H54 (cell line): ENCODE results near the gene GAL.
"Not testable (repeated sequence)": the region's sequence is repeated elsewhere in the genome, so short reads cannot be mapped to it uniquely, and the experiment has no call there.

Experiments
- DNase-seq: peaks from one replicate; pipeline ENCODE4 v3.0.0; 2011; ENCODE audit warnings: low spot score, mixed read lengths; ENCODE audit not compliant: insufficient read length
- FAIRE-seq: peaks from 3 replicates; lab custom pipeline; 2011; peaks lifted over from hg19 to GRCh38; lab: Jason Lieb, UNC
- POLR2A ChIP-seq: IDR thresholded peaks from 2 replicates; pipeline ENCODE4 v1.6.1; 2011; ENCODE audit warnings: low read depth, mild to moderate bottlenecking, low read length

The GAL gene, protein sequence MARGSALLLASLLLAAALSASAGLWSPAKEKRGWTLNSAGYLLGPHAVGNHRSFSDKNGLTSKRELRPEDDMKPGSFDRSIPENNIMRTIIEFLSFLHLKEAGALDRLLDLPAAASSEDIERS

DNA sequence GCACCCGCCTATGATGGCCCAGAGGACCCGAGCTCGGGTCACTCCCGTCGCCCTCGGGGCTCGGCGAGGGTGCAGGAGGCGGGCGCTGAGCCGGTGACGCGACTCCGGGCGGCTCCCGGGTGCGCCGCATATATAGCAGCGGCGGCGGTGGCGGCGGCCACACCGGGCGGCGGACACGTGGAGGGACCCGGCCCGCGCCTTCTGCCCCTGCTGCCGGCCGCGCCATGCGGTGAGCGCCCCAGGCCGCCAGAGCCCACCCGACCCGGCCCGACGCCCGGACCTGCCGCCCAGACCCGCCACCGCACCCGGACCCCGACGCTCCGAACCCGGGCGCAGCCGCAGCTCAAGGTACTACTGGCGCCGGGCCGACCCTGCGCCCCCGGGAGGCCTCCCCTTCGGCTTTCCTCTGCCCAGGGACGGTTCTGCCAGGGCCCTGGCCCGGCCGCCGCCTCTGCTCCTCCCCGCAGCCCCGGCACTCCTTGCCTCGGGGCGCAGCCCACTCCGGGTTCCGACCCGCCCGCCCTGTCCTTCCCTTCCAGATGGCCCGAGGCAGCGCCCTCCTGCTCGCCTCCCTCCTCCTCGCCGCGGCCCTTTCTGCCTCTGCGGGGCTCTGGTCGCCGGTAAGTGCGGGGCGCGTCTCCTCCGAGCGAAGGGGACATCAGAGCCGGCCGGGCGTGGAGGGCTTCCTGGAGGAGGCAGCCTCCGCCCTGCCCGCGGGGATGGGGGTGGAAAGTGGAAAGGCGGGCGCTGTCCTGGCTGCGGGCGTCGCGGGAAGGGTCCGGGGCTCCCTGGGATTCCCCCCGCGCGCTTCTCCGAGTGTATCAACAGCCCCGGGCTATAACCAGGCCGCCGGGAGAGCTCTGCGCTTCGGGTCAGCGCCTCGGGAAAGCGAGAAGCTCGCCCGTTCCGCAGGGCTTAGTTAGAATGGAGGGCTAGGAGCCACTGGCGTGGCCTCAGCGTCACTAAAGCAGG, at the start of gene GAL:
TSS of gene GAL (plus strand) at position 160 of the 972 bp plus-strand sequence. CDS start at position 540, 380 bp downstream.
- FAIRE-seq (no peak), DNase-seq (no peak)
- no peak for TF ChIP-seq POLR2A

GRCh38 chr11:68634606-68635005, 49.7 kb upstream of the GAL start:
- FAIRE-seq, DNase-seq: not testable (repeated sequence)

DNA sequence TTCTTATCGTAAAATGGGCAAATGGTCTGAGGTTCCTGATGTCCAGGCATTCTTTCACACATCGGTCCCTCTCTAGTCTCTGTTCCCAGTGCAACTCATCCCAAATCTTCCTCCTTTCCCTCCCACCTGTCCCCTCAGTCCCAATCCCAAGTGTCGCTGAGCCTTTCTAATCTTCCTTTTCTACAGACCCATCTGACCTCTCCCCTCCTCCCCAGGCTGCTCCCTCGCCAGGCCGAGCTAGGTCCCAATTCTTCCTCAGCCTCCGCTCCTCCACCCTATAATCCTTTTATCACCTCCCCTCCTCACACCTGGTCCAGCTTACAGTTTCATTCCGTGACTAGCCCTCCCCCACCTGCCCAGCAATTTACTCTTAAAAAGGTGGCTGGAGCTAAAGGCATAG, 49.2 kb upstream of the GAL start:
- not testable (repeated sequence) for DNase-seq, FAIRE-seq

- not testable (repeated sequence) for FAIRE-seq, DNase-seq
Measured at GRCh38 chr11:68635883-68636282, 48.5 kb upstream of the GAL start.

DNA sequence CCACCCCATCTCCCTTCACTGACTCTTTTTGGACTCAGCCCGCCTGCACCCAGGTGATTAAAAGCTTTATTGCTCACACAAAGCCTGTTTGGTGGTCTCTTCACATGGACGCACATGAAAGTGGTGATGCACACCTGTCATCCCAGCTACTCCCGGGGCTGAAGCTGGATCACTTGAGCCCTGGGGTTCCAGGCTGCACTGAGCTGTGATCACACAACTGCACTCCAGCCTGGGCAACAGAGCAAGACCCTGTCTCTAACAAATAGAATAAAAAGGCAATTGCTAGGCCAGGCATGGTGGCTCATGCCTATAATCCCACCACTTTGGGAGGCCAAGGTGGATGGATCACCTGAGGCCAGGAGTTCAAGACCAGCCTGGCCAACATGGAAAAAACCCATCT, 45.0 kb upstream of the GAL start:
- not testable (repeated sequence) for FAIRE-seq, DNase-seq

- no peak for TF ChIP-seq POLR2A
- FAIRE-seq, result no peak
- DNase-seq, result no peak
Measured at GRCh38 chr11:68641880-68642279, 42.5 kb upstream of the GAL start.

DNA sequence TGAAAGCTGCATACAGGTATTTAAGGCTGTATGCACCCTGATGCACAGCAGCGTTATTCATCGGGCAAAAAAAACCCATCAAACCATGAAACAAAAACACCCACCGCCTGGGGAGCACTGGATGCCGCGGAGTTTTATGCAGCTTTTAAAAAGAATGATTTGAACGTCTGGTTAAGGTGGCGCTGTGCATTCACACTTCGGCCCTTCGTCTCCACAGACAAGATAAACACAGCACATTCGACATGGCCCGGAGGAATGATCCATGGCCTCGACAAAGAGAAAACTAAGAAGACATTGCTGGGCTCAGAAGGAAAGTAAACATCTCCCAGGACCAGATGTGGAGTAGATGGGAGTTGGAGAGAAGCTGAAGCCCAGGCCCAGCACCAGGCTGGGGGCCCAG, 40.8 kb upstream of the GAL start:
- TF ChIP-seq POLR2A, result no peak
- FAIRE-seq (no peak), DNase-seq (no peak)

DNA sequence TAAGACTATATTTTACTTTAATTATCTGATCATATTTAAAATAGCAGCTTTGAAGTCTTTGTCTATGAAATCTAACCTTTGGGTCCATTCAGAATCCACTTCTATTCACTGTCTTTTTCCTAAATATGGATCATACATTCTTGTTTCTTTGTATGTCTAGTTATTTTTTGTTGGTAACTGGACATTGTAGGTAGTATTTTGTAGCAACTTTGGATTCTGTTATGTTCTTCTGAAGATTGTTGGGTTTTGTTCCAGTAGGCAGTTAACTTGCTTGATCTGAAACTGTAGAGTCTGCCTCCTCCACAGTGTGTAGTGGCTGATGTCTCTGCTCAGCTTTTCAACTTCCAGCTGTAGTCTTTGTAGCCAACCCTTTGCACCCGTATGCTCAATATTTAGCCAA, 37.5 kb upstream of the GAL start:
- no peak for TF ChIP-seq POLR2A
- DNase-seq (no peak), FAIRE-seq (no peak)

GRCh38 chr11:68649851-68650555, 34.3 kb upstream of the GAL start:
- FAIRE-seq, result no peak
- DNase-seq, result no peak
- no peak for TF ChIP-seq POLR2A

GRCh38 chr11:68650801-68651200, 33.5 kb upstream of the GAL start:
- FAIRE-seq (no peak), DNase-seq (no peak)
- TF ChIP-seq POLR2A, result no peak

- DNase-seq, result no peak
- no peak for FAIRE-seq
- TF ChIP-seq POLR2A, result no peak
Measured at GRCh38 chr11:68651208-68651984, 32.9 kb upstream of the GAL start.

DNA sequence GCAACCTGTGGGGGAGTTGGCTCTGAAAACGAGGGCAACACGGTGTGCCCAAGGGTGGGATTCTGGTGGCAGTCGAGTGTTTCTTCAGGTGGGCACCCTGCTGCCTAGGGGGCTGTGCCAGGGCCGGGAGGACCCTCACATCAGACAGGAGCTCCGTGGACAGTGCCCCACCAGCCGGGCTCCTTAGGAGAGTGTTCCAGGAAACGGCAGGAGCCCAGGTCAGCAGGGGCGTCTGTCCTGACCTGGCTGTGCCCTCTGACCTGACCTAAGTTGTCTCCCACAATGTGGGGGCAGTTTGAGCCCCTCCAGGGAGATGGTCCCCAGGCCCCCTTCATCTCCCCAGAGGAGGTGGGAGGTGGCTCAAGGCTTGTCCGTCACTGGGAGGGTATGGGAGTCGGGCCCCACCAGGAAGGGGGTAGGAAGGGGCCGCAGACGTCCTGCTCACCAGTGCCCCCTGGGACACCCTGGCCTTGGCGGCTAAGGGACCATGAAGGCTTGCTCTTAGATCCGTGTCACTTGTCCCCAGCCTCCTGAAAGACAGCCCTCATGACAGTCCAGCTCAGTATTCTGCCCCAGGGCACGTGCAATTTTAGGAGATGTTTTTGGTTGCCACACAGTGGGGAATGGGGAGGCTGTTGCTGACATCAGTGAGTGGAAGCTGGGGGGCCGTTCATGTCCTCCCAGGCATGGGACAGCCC, 32.2 kb upstream of the GAL start:
- FAIRE-seq (no peak), DNase-seq (no peak)
- no peak for TF ChIP-seq POLR2A

- no peak for DNase-seq
- TF ChIP-seq POLR2A, result no peak
- no peak for FAIRE-seq
Measured at GRCh38 chr11:68652683-68653156, 31.6 kb upstream of the GAL start.
